GM12878 (cell line): ENCODE results near the gene TSHZ2.

Experiments
- BCL11A ChIP-seq: IDR thresholded peaks from 2 replicates; pipeline ENCODE4 v1.6.1; 2011; ENCODE audit warnings: low read depth, low read length
- CHD1 ChIP-seq: IDR thresholded peaks from 2 replicates; pipeline ENCODE4 v1.6.1; 2012; ENCODE audit warnings: low read depth, low read length, improper control_type of control experiment
- HDAC6 ChIP-seq: fragments of 200-600 bp; sonication (generic); IDR thresholded peaks from one replicate; pipeline ENCODE4 v1.8.0; 2017; ENCODE audit warnings: antibody characterized with exemption; ENCODE audit not compliant: unreplicated experiment
- JUNB ChIP-seq: IDR thresholded peaks from 2 replicates; pipeline ENCODE4 v1.6.1; 2016; ENCODE audit warnings: antibody characterized with exemption, mild to moderate bottlenecking
- NR2C2 ChIP-seq: IDR thresholded peaks from 2 replicates; pipeline ENCODE4 v1.6.1; 2011; ENCODE audit warnings: borderline replicate concordance, low read depth; ENCODE audit not compliant: control insufficient read depth, insufficient read length
- POLR2AphosphoS5 ChIP-seq: IDR thresholded peaks from 2 replicates; pipeline ENCODE4 v1.6.1; 2011; ENCODE audit warnings: mild to moderate bottlenecking, low read length, inconsistent platforms
- SIX5 ChIP-seq: IDR thresholded peaks from 2 replicates; pipeline ENCODE4 v1.6.1; 2011; ENCODE audit warnings: mild to moderate bottlenecking, low read depth, low read length, moderate library complexity; ENCODE audit not compliant: severe bottlenecking
- SP1 ChIP-seq: IDR thresholded peaks from one replicate; pipeline ENCODE4 v1.6.1; 2011; ENCODE audit warnings: low read depth, low read length
- TCF3 ChIP-seq: IDR thresholded peaks from 2 replicates; pipeline ENCODE4 v1.6.1; 2012; ENCODE audit warnings: low read depth, mild to moderate bottlenecking, low read length, borderline replicate concordance; ENCODE audit not compliant: insufficient read depth
- TF ChIP-seq, protein P1 (sequence below): IDR thresholded peaks from 2 replicates; pipeline ENCODE4 v1.6.1; 2011; ENCODE audit warnings: low read depth, low read length, improper control_type of control experiment, borderline replicate concordance
- TF ChIP-seq, protein P2 (sequence below), 3 experiments: IDR thresholded peaks in 2 of 3; conservative IDR thresholded peaks in 1 of 3; 2 replicates each; pipeline ENCODE4 v1.5.1; 2011; ENCODE audit warnings: low read depth in 3 of 3, low read length in 3 of 3, mild to moderate bottlenecking in 3 of 3, control low read depth in 2 of 3, moderate library complexity in 2 of 3, inconsistent platforms in 1 of 3, mixed read lengths in 1 of 3; ENCODE audit not compliant: control insufficient read depth in 2 of 3, insufficient read depth in 1 of 3; ENCODE audit errors: extremely low read depth in 1 of 3
- TF ChIP-seq, protein P3 (sequence below): IDR thresholded peaks from 2 replicates; pipeline ENCODE4 v1.6.1; 2011; ENCODE audit warnings: mild to moderate bottlenecking, low read depth, low read length, moderate library complexity; ENCODE audit not compliant: insufficient replicate concordance

DNA sequence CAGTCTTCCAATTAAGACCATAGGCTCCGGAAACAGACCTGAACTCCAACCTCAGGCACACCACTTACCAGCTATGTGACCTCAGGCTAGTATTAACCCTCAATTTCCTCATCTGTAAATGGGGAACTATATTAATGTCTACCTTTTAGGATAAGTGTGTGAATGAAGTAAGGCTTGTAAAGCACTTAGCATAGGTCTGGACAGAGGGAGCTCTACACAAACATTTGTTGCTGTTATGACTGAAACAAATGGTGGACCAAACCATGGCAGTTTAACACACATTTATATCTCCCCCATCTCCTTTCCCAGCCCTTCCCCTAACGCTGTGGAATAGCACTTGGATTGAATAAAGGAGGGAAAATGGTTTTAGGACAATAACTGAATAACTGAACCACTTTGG is 48.7 kb downstream of the TSHZ2 start:
- TF ChIP-seq SIX5 (no peak), TCF3 (no peak), SP1 (no peak), HDAC6 (no peak), JUNB (no peak), CHD1 (no peak), POLR2AphosphoS5 (no peak), NR2C2 (no peak), BCL11A (no peak)
- TF ChIP-seq, protein P1, sequence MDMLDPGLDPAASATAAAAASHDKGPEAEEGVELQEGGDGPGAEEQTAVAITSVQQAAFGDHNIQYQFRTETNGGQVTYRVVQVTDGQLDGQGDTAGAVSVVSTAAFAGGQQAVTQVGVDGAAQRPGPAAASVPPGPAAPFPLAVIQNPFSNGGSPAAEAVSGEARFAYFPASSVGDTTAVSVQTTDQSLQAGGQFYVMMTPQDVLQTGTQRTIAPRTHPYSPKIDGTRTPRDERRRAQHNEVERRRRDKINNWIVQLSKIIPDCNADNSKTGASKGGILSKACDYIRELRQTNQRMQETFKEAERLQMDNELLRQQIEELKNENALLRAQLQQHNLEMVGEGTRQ, result no peak
- TF ChIP-seq, protein P2, sequence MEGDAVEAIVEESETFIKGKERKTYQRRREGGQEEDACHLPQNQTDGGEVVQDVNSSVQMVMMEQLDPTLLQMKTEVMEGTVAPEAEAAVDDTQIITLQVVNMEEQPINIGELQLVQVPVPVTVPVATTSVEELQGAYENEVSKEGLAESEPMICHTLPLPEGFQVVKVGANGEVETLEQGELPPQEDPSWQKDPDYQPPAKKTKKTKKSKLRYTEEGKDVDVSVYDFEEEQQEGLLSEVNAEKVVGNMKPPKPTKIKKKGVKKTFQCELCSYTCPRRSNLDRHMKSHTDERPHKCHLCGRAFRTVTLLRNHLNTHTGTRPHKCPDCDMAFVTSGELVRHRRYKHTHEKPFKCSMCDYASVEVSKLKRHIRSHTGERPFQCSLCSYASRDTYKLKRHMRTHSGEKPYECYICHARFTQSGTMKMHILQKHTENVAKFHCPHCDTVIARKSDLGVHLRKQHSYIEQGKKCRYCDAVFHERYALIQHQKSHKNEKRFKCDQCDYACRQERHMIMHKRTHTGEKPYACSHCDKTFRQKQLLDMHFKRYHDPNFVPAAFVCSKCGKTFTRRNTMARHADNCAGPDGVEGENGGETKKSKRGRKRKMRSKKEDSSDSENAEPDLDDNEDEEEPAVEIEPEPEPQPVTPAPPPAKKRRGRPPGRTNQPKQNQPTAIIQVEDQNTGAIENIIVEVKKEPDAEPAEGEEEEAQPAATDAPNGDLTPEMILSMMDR (IDR thresholded peaks at IDR 0.05 in 2 of 3, conservative IDR thresholded peaks at IDR 0.05 in 1 of 3; ENCODE audit: control insufficient read depth in 2 of 3, extremely low read depth in 1 of 3, insufficient read depth in 1 of 3, low read depth in 3 of 3, low read length in 3 of 3), result no peak; a peak in 1 of 6 replicates
- TF ChIP-seq, protein P3, sequence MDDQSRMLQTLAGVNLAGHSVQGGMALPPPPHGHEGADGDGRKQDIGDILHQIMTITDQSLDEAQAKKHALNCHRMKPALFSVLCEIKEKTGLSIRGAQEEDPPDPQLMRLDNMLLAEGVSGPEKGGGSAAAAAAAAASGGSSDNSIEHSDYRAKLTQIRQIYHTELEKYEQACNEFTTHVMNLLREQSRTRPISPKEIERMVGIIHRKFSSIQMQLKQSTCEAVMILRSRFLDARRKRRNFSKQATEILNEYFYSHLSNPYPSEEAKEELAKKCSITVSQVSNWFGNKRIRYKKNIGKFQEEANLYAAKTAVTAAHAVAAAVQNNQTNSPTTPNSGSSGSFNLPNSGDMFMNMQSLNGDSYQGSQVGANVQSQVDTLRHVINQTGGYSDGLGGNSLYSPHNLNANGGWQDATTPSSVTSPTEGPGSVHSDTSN, result no peak
